ENCODE data around the gene JMJD1C.

The JMJD1C gene

DNA sequence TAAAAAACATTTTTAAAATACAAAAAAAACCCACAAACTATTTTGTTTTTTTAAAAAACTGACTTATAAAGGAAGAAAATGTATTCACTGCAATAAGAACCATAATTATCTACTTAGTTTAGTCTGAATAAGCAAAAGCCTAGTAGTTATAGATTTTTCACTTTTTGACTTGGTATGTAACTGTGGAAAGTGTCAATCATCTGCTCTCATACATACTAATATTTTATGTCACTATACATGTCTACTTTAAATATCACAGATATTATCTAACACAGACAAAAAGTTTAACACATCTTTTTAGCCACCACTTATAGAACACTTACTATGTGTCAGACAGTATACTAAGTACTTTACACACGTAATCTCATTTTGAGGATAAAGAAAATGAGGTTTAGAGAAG lies 3.2 kb upstream of the JMJD1C start:
- no peaks in the 10 kb centered on the region for H3K36me3 ChIP-seq (replicated peaks; ENCODE audit: insufficient read depth, low read length)
- no peak overlapping the region for H3K9ac ChIP-seq (ENCODE audit: low read length)
- H3K9me3 ChIP-seq (replicated peaks; ENCODE audit: insufficient read depth, low read length), result no peaks in the 10 kb centered on the region
- TF ChIP-seq, protein P1, sequence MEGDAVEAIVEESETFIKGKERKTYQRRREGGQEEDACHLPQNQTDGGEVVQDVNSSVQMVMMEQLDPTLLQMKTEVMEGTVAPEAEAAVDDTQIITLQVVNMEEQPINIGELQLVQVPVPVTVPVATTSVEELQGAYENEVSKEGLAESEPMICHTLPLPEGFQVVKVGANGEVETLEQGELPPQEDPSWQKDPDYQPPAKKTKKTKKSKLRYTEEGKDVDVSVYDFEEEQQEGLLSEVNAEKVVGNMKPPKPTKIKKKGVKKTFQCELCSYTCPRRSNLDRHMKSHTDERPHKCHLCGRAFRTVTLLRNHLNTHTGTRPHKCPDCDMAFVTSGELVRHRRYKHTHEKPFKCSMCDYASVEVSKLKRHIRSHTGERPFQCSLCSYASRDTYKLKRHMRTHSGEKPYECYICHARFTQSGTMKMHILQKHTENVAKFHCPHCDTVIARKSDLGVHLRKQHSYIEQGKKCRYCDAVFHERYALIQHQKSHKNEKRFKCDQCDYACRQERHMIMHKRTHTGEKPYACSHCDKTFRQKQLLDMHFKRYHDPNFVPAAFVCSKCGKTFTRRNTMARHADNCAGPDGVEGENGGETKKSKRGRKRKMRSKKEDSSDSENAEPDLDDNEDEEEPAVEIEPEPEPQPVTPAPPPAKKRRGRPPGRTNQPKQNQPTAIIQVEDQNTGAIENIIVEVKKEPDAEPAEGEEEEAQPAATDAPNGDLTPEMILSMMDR (IDR thresholded peaks at IDR 0.05; ENCODE audit: low read length), result no peak
- TF ChIP-seq EZH2 (optimal IDR thresholded peaks at IDR 0.05; ENCODE audit: low read depth, low read length) (no peak), EZH2phosphoT487 (IDR thresholded peaks at IDR 0.05; ENCODE audit: low read length) (no peak)
- no peaks in the 10 kb centered on the region for H3K9me2 ChIP-seq (replicated peaks; ENCODE audit: insufficient read depth, low read length)
- H3K4me2 ChIP-seq (ENCODE audit: low read depth, low read length), result no peak overlapping the region
- DNase-seq, result no peak
- H3K79me2 ChIP-seq (ENCODE audit: low read length), result peaks cover 69% of the 10 kb centered on the region
- H4K20me1 ChIP-seq (ENCODE audit: insufficient read depth, low read length), result no peaks in the 10 kb centered on the region
- H2AFZ ChIP-seq (ENCODE audit: low read length), result no peak overlapping the region
- no peaks in the 10 kb centered on the region for H3K4me1 ChIP-seq (ENCODE audit: low read length)
- H3K4me3 ChIP-seq (ENCODE audit: low read length), result no peak overlapping the region
- no peaks in the 10 kb centered on the region for H3K27me3 ChIP-seq (replicated peaks; ENCODE audit: insufficient read depth, low read length)
- no peak overlapping the region for H3K27ac ChIP-seq (ENCODE audit: low read length)
- peaks cover 10% of the 10 kb centered on the region for H3F3A ChIP-seq (ENCODE audit: insufficient read depth, low read length)

DNA sequence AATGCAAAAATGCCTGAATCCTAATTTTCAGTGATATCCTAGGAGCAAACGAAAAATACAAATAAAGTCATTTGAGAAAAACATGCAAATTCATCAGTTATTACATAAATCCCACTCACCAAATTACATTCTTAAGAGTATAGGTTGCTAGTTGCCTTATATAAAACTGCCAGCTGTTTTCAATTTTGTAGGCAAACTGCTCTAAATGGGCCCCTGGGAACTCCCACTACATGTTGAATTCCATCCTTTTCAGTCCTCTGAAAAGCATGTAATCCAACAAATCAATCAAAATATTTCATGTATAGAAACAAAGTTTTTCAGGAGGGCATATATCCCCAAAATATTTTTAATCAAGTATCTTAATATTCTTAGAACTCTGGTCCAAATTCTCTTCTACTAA lies 2.1 kb upstream of the JMJD1C start:
- Histone ChIP-seq H3K4me3 (ENCODE audit: low read length) (no peak overlapping the region), H4K20me1 (ENCODE audit: insufficient read depth, low read length) (no peaks in the 10 kb centered on the region), H3F3A (ENCODE audit: insufficient read depth, low read length) (peaks cover 10% of the 10 kb centered on the region), H3K9me3 (replicated peaks; ENCODE audit: insufficient read depth, low read length) (no peaks in the 10 kb centered on the region), H3K27me3 (replicated peaks; ENCODE audit: insufficient read depth, low read length) (no peaks in the 10 kb centered on the region), H3K36me3 (replicated peaks; ENCODE audit: insufficient read depth, low read length) (no peaks in the 10 kb centered on the region), H2AFZ (ENCODE audit: low read length) (no peak overlapping the region), H3K4me2 (ENCODE audit: low read depth, low read length) (no peak overlapping the region), H3K27ac (ENCODE audit: low read length) (no peak overlapping the region), H3K9ac (ENCODE audit: low read length) (no peak overlapping the region), H3K4me1 (ENCODE audit: low read length) (no peaks in the 10 kb centered on the region), H3K79me2 (ENCODE audit: low read length) (peaks cover 73% of the 10 kb centered on the region), H3K9me2 (replicated peaks; ENCODE audit: insufficient read depth, low read length) (no peaks in the 10 kb centered on the region)
- DNase-seq, result no peak
- TF ChIP-seq EZH2phosphoT487 (IDR thresholded peaks at IDR 0.05; ENCODE audit: low read length) (no peak), EZH2 (optimal IDR thresholded peaks at IDR 0.05; ENCODE audit: low read depth, low read length) (no peak)
- TF ChIP-seq, protein P1 (IDR thresholded peaks at IDR 0.05; ENCODE audit: low read length), result no peak

DNA sequence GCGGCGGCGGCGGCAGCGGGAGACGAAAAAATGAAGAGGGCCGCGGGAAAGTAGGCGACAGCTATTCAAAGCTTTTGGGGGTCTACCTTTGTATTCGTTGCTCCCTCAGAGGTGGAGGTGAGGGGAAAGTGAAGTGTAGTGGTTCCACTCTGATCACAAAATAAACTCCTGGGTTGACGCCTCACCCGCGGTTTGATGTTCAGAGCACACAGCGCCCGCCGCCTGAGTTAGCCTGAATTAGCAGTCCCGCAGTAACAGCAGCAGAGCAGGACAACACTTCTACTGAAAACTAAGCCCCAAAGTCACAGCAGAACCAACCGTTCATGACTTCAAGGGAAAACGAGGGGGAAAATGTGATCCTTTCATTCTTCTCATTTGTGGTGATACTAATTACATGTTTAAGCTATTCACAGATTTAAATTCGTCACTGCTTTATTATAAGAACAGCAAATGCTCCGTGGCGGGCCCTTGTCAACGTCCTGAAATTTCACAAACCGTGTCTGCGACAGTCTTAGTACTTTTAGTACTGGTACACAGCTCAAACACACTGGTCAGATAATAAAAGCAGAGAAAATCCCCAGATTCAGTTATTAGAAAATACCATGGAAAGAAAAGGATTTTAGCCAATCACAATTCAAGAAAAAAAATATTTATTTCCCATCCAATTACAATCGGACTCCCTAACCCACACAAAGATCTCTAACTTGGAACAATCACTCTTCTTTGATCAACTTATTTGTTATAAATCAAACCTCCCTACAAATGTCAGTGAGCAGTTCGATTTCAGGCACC lies 563 bp upstream of the JMJD1C start:
- H3F3A ChIP-seq (ENCODE audit: insufficient read depth, low read length), result peaks cover 10% of the 10 kb centered on the region
- H3K36me3 ChIP-seq (replicated peaks; ENCODE audit: insufficient read depth, low read length), result no peaks in the 10 kb centered on the region
- no peaks in the 10 kb centered on the region for H3K9me2 ChIP-seq (replicated peaks; ENCODE audit: insufficient read depth, low read length)
- TF ChIP-seq, protein P1 (IDR thresholded peaks at IDR 0.05; ENCODE audit: low read length), result no peak
- TF ChIP-seq EZH2 (optimal IDR thresholded peaks at IDR 0.05; ENCODE audit: low read depth, low read length) (no peak), EZH2phosphoT487 (IDR thresholded peaks at IDR 0.05; ENCODE audit: low read length) (no peak)
- H4K20me1 ChIP-seq (ENCODE audit: insufficient read depth, low read length), result no peaks in the 10 kb centered on the region
- 0 out of 2 replicates have a peak overlapping the region, but pooled peaks have one; percentile 22 for H2AFZ ChIP-seq (ENCODE audit: low read length)
- peak overlapping the region; percentile 90 for H3K4me3 ChIP-seq (ENCODE audit: low read length)
- H3K9ac ChIP-seq (ENCODE audit: low read length), result peak overlapping the region; percentile 67; the same call in 1 of the 2 replicates
- no peaks in the 10 kb centered on the region for H3K9me3 ChIP-seq (replicated peaks; ENCODE audit: insufficient read depth, low read length)
- H3K4me1 ChIP-seq (ENCODE audit: low read length), result no peaks in the 10 kb centered on the region
- peak; percentile 60 for DNase-seq
- peaks cover 76% of the 10 kb centered on the region for H3K79me2 ChIP-seq (ENCODE audit: low read length)
- peak overlapping the region; percentile 31; the same call in 1 of the 2 replicates for H3K27ac ChIP-seq (ENCODE audit: low read length)
- no peaks in the 10 kb centered on the region for H3K27me3 ChIP-seq (replicated peaks; ENCODE audit: insufficient read depth, low read length)
- peak overlapping the region; percentile 81 for H3K4me2 ChIP-seq (ENCODE audit: low read depth, low read length)

All from MM.1S (cell line).